Right lobe of liver (tissue), 6 donors: Measurements from ENCODE around the gene ZNF367. TPM values are rescaled to one million over a fixed set of nuclear protein-coding genes. Genes with fewer than 3 reads are reported as not detected.
A peak's percentile ranks its signal among the peaks of the same experiment; 100 is the strongest.

Experiments used
- ATAC-seq, 4 donors: fragments of 200-7000 bp; cut with Tn5 transposase; one replicate each; pipeline ENCODE4 v1.9.1; 2020; ENCODE audit warnings: mild to moderate bottlenecking in 4 of 4, moderate library complexity in 4 of 4
- DNase-seq, 3 donors: peaks; one replicate each; pipeline ENCODE4 v3.0.0-alpha.2; 2020
- H3K27ac ChIP-seq, 3 donors: fragments of 200-600 bp; one replicate each; pipeline ENCODE4 v1.8.0; 2022
- H3K27me3 ChIP-seq, 2 donors: fragments of 200-600 bp; one replicate each; pipeline ENCODE4 v1.8.0; 2022
- H3K36me3 ChIP-seq, 4 donors: fragments of 200-600 bp; sonication (generic) in 1 of 4; one replicate each; pipeline versions ENCODE4 v1.5.1 to v1.8.0; 2017 to 2022; ENCODE audit warnings: control low read depth in 1 of 4
- H3K4me1 ChIP-seq, 4 donors: fragments of 200-600 bp; sonication (generic) in 1 of 4; one replicate each; pipeline versions ENCODE4 v1.5.1 to v1.8.0; 2017 to 2022; ENCODE audit warnings: control low read depth in 1 of 4
- H3K4me3 ChIP-seq, 3 donors: fragments of 200-600 bp; one replicate each; pipeline ENCODE4 v1.8.0; 2022
- H3K9me3 ChIP-seq, 4 donors: fragments of 200-600 bp; sonication (generic) in 1 of 4; one replicate each; pipeline versions ENCODE4 v1.5.1 to v1.8.0; 2017 to 2022; ENCODE audit warnings: control low read depth in 1 of 4
- CTCF ChIP-seq, 4 donors: fragments of 200-600 bp in 3 of 4; fragments of 450-650 bp in 1 of 4; IDR thresholded peaks; one replicate each; pipeline versions ENCODE4 v1.5.1 to v1.8.0; 2016 to 2022; ENCODE audit warnings: antibody characterized with exemption in 4 of 4, mild to moderate bottlenecking in 2 of 4
- POLR2A ChIP-seq: fragments of 450-650 bp; IDR thresholded peaks from one replicate; pipeline ENCODE4 v1.6.1; 2017; ENCODE audit warnings: antibody characterized with exemption, mild to moderate bottlenecking
- WGBS: methylation state at CpG from one replicate; pipeline ENCODE4 v1.1.6; 2018; ENCODE audit warnings: low coverage, low lambda C conversion rate; ENCODE audit not compliant: insufficient coverage; ENCODE audit errors: missing lambda C conversion rate; 5-methylcytosine and 5-hydroxymethylcytosine counted together
- intact Hi-C, 2 donors: fragments of 100-400 bp; cut with DNase I; formaldehyde crosslinking; loops; one replicate each; pipeline versions ENCODE4 v1.11.2 to v1.14.1; 2022
- total RNA-seq, 6 experiments: library from RNA; depleted of rRNA in 2 of 6; stranded (reverse); fragments of >200 nt in 2 of 6; fragmentation: NEBNext Ultra II Directional in 3 of 6; extraction: Animal tissue kit (Norgen Biotek cat#: 25700) in 3 of 6; gene quantifications; one replicate each; pipeline versions ENCODE4 v1.1.0 to v1.2.4, GENCODE V29; 2016 to 2023
- donor health status: DM: no; HTN: yes; CAD: no.
- donor health status: DM: no; HTN: no; CAD: no.
- donor health status: DM: no; HTN: no; CAD: no.
- donor health status: DM: no; HTN: yes; CAD: no.
- donor health status: DM: no; HTN: yes; CAD: no.

ZNF367 gene
- total RNA-seq, 6 experiments from 2014 or later, result 0.73 to 9.2 (median 2.6) TPM

DNA sequence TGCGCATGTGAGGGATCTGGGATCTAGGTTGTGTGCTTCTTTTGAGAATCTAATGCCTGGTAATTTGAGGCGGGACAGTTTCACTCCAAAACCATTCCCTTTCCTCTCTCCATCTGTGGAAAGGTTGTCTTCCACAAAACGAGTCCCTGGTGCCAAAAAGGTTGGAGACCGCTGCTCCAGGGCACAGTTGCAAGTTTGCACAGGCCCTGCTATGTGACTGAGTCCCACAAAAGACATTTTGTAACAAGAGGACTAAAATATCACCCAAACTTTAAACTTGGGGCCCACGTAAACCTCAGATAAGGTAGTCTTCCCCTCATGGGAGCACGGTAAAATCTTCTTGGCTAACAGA lies 5.8 kb upstream of the ZNF367 start:
- Histone ChIP-seq H3K27ac (no peak overlapping the region), H3K36me3 (no peaks in the 10 kb centered on the region), H3K27me3 (no peaks in the 10 kb centered on the region), H3K4me1 (peaks cover 0 to 21% (median 11%) of the 10 kb centered on the region in 4 donors), H3K4me3 (no peak overlapping the region), H3K9me3 (no peaks in the 10 kb centered on the region)
- TF ChIP-seq POLR2A (no peak), CTCF (IDR thresholded peaks at IDR 0.05) (no peak)
- DNase-seq (no peak), ATAC-seq (no peak)
- intact Hi-C loops, result no loop called here
- WGBS, result 86% methylated on average over 4 of the region's 6 CpGs

DNA sequence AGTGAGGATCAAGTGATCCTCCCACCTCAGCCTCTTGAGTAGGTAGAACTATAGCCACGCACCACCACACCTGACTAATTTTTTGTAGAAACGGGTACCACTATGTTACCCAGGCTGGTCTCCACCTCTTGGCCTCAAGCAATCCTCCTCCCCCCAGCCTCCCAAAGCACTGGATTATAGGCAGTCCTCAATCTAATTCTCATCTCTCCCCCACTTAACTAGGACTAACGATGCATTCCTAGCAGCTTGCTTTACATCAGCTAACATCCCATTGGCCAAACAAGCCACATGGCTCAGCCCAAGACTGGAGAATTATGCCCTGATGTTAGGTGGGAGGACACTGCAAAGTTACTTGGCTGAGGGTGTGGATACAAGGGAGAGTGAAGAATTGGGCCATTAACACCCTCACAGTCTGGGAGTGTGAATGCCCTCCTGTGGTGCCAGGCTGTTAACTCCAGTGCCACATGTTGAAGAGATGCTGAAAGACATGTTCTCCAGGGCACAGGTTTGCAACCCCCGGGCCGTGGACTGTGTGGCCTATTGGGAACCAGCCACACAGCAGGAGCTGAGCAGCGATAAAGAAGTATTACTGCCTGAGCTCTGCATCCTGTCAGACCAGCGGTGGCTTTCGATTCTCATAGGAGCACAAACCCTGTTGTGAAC lies 5.3 kb upstream of the ZNF367 start:
- Histone ChIP-seq H3K4me1 (peaks cover 0 to 21% (median 11%) of the 10 kb centered on the region in 4 donors), H3K27ac (no peak overlapping the region), H3K9me3 (no peaks in the 10 kb centered on the region), H3K36me3 (no peaks in the 10 kb centered on the region), H3K27me3 (no peaks in the 10 kb centered on the region), H3K4me3 (no peak overlapping the region)
- WGBS, result 100% methylated on average over 3 of the region's 8 CpGs
- TF ChIP-seq POLR2A (no peak), CTCF (IDR thresholded peaks at IDR 0.05) (no peak)
- intact Hi-C loops, result no loop called here
- no peak for DNase-seq
- ATAC-seq, result no peak

- ATAC-seq (peak; percentile 25 to 55 (median 40)), DNase-seq (peak in 1 of 3 donors; percentile 73)
- TF ChIP-seq POLR2A, result no peak
- TF ChIP-seq CTCF (IDR thresholded peaks at IDR 0.05), result no peak
- Histone ChIP-seq H3K27ac (peak overlapping the region; percentile 88 to 94 (median 92)), H3K36me3 (no peaks in the 10 kb centered on the region), H3K4me3 (peak overlapping the region in 1 of 3 donors; percentile 88), H3K27me3 (no peaks in the 10 kb centered on the region), H3K4me1 (peaks cover 0 to 27% (median 15%) of the 10 kb centered on the region in 4 donors), H3K9me3 (no peaks in the 10 kb centered on the region)
- intact Hi-C loops, result no loop called here
- WGBS, result 12% methylated on average over 6 of the region's 6 CpGs
Measured at GRCh38 chr9:96420468-96421219, 2.5 kb upstream of the ZNF367 start.

- peak overlapping the region; percentile 88 to 94 (median 92) for H3K27ac ChIP-seq
- no peak for TF ChIP-seq POLR2A
- no peak for TF ChIP-seq CTCF (IDR thresholded peaks at IDR 0.05)
- 8% methylated on average over 2 of the region's 2 CpGs for WGBS
- intact Hi-C loops, result loop anchor here in 1 of 2 donors (10.0 kb wide), 1 partner anchor 95 kb away; no protein-coding TSS in a partner anchor
- H3K36me3 ChIP-seq, result no peaks in the 10 kb centered on the region
- peak overlapping the region; percentile 64 to 88 (median 84) for H3K4me3 ChIP-seq
- H3K27me3 ChIP-seq, result no peaks in the 10 kb centered on the region
- ATAC-seq, result no peak
- no peak for DNase-seq
- H3K4me1 ChIP-seq, result peaks cover 0 to 27% (median 15%) of the 10 kb centered on the region in 4 donors
- no peaks in the 10 kb centered on the region for H3K9me3 ChIP-seq
Measured at GRCh38 chr9:96419691-96419969, 1.5 kb upstream of the ZNF367 start.
